Heart right ventricle (tissue), 16 donors: ENCODE results near the gene CCHCR1. TPM values are rescaled to one million over a fixed set of nuclear protein-coding genes. Genes with fewer than 3 reads are reported as not detected.
A peak's percentile ranks its signal among the peaks of the same experiment; 100 is the strongest.

Experiments
- ATAC-seq, 8 donors: fragments of 200-7000 bp; cut with Tn5 transposase; one replicate each; pipeline ENCODE4 v1.9.1; 2020; ENCODE audit warnings: mild to moderate bottlenecking in 8 of 8, moderate library complexity in 8 of 8, moderate number of reproducible peaks in 1 of 8
- DNase-seq, 2 donors: peaks; one replicate each; pipeline ENCODE4 v3.0.0-alpha.2; 2020
- H3K27ac ChIP-seq, 10 donors: fragments of 200-600 bp; sonication (generic) in 2 of 10; one replicate each; pipeline versions ENCODE4 v1.5.0 to v1.8.0; 2020 to 2022; ENCODE audit warnings: mild to moderate bottlenecking in 3 of 10
- H3K27me3 ChIP-seq, 7 donors: fragments of 200-600 bp; one replicate each; pipeline ENCODE4 v1.8.0; 2021 to 2022; ENCODE audit warnings: mild to moderate bottlenecking in 2 of 7
- H3K36me3 ChIP-seq, 9 donors: fragments of 200-600 bp; sonication (generic) in 1 of 9; one replicate each; pipeline versions ENCODE4 v1.5.0 to v1.8.0; 2020 to 2022; ENCODE audit warnings: mild to moderate bottlenecking in 2 of 9
- H3K4me1 ChIP-seq, 9 donors: fragments of 200-600 bp; sonication (generic) in 1 of 9; one replicate each; pipeline versions ENCODE4 v1.5.0 to v1.8.0; 2020 to 2022; ENCODE audit warnings: mild to moderate bottlenecking in 4 of 9
- H3K4me3 ChIP-seq, 10 donors: fragments of 200-600 bp; sonication (generic) in 2 of 10; one replicate each; pipeline versions ENCODE4 v1.5.0 to v1.8.0; 2020 to 2022; ENCODE audit warnings: mild to moderate bottlenecking in 7 of 10, moderate library complexity in 2 of 10
- H3K9me3 ChIP-seq, 11 donors: fragments of 200-600 bp in 10 of 11; sonication (generic) in 2 of 11; one replicate each; pipeline versions ENCODE4 v1.5.0 to v1.8.0; 2013 to 2022; ENCODE audit warnings: mild to moderate bottlenecking in 2 of 11, control low read depth in 1 of 11, moderate library complexity in 1 of 11
- CTCF ChIP-seq, 9 donors: fragments of 200-600 bp; sonication (generic) in 2 of 9; IDR thresholded peaks; one replicate each; pipeline versions ENCODE4 v1.5.0 to v1.8.0; 2021 to 2022; ENCODE audit warnings: antibody characterized with exemption in 9 of 9, mild to moderate bottlenecking in 5 of 9, moderate library complexity in 1 of 9
- WGBS, 2 donors: extraction: QIAGEN DNeasy Blood & Tissue Kit; methylation state at CpG; one replicate each; pipeline ENCODE4 v1.1.7; 2013; ENCODE audit warnings: inconsistent platforms in 1 of 2; 5-methylcytosine and 5-hydroxymethylcytosine counted together
- intact Hi-C, 10 donors: fragments of 100-400 bp; cut with DNase I; formaldehyde crosslinking; loops; one replicate each; pipeline versions ENCODE4 v1.11.1 to v1.14.2; 2022
- polyA plus RNA-seq, 2 donors: library from polyadenylated mRNA; stranded (reverse); fragments of 200-250 nt; gene quantifications; one replicate each; pipeline ENCODE4 v1.2.3, GENCODE V29; 2013
- total RNA-seq, 10 donors: library from RNA; stranded (reverse); fragmentation: NEBNext Ultra II Directional in 3 of 10; extraction: Animal tissue kit (Norgen Biotek cat#: 25700) in 3 of 10; gene quantifications; one replicate each; pipeline versions ENCODE4 v1.2.1 to v1.2.4, GENCODE V29; 2021 to 2023
- donor health status: Arrhythmogenic right ventricular cardiomyopathy.
- donor health status: ischemic (EF 13 %, LVEDD 7.1; RV severe dilation, severe dysfunction).
- donor health status: healthy with polysubstance abuse.
- donor health status: DM: no; HTN: yes; CAD: no.
- donor health status: DM: no; HTN: no; CAD: no.
- donor health status: ischemic (EF 25% LVEDD 6.9; RV normal size, moderate dysfunction).
- donor health status: ischemic (EF 25% LVEDD 5.7; RV mildly dilated, moderate dysfunction).
- donor health status: healthy.
- donor health status: DM: yes; HTN: yes; CAD: no.
- donor health status: Ischemic cardiomyopathy.
- donor health status: ischemic (EF 35%, LVEDD 5.7; RV mildly dilated, moderate dysfunction).
- donor health status: nonischemic (EF 11% LVEDD 7.7; RV severe dilation, severe dysfunction).
- donor health status: DM: yes; HTN: yes; CAD: no.
- donor health status: PGD.
- donor health status: ischemic (EF 29% LVEDD 5.4; RV normal size, mild dysfunction).
- donor health status: nonischemic (EF 23%, LVEDD 6.1; RV moderate dilation, normal function).

Gene CCHCR1
- total and polyA plus RNA-seq, 12 donors: 8.0 to 15.9 (median 11.2) TPM

GRCh38 chr6:31138982-31139381 lies 18.6 kb downstream of the CCHCR1 start, which contains the start of gene PSORS1C2:
TSS of gene PSORS1C2 (minus strand) at chr6:31139066. CDS start at chr6:31139026, 40 bp downstream.
- Histone ChIP-seq H3K27ac (peak within 1 kb of the TSS in 1 of 10 donors; percentile 3), H3K9me3 (no peaks in the 10 kb centered on the region), H3K27me3 (no peaks in the 10 kb centered on the region), H3K4me3 (peak within 1 kb of the TSS in 4 of 10 donors; percentile 31 to 44 (median 36)), H3K4me1 (peaks cover 14 to 43% (median 27%) of the 10 kb centered on the region in 9 donors), H3K36me3 (peaks cover 0 to 9% (median 0%) of the 10 kb centered on the region in 9 donors)
- intact Hi-C loops: loop anchor here in 7 of 10 donors (2.0 to 10.0 kb wide), 5 partner anchors 48 to 228 kb away; partner anchors contain the start of gene HLA-C (in 2 of the 7)
- no peak for ATAC-seq
- DNase-seq: no peak
- no peak for TF ChIP-seq CTCF (IDR thresholded peaks at IDR 0.05)
- 87 to 93% methylated on average over 4 of the region's 4 CpGs for WGBS, 2 donors

- intact Hi-C loops: loop anchor here in 8 of 10 donors (2.0 to 10.0 kb wide), 4 partner anchors 57 to 232 kb away; partner anchors contain the start of gene HLA-C (in 2 of the 8)
- Histone ChIP-seq H3K4me3 (no peak overlapping the region), H3K4me1 (peaks cover 3 to 22% (median 9%) of the 10 kb centered on the region in 9 donors), H3K27ac (no peak overlapping the region), H3K9me3 (no peaks in the 10 kb centered on the region), H3K36me3 (no peaks in the 10 kb centered on the region), H3K27me3 (no peaks in the 10 kb centered on the region)
- no peak for TF ChIP-seq CTCF (IDR thresholded peaks at IDR 0.05)
- no peak for DNase-seq
- WGBS, 2 donors: 86 to 94% methylated on average over 10 of the region's 10 CpGs
- ATAC-seq: no peak
Observed at GRCh38 chr6:31135710-31136109, 21.9 kb downstream of the CCHCR1 start.

GRCh38 chr6:31132806-31133205 lies 24.8 kb downstream of the CCHCR1 start:
- intact Hi-C loops: loop anchor here in 3 of 10 donors (5.0 to 10.0 kb wide), 2 partner anchors 142 to 234 kb away; partner anchors contain the start of gene HLA-C (in 2 of the 3)
- ATAC-seq (no peak), DNase-seq (no peak)
- WGBS, 2 donors: 76 to 80% methylated on average over 6 of the region's 6 CpGs
- Histone ChIP-seq H3K9me3 (no peaks in the 10 kb centered on the region), H3K4me3 (no peak overlapping the region), H3K27me3 (no peaks in the 10 kb centered on the region), H3K27ac (no peak overlapping the region), H3K4me1 (peaks cover 0 to 10% (median 4%) of the 10 kb centered on the region in 9 donors), H3K36me3 (no peaks in the 10 kb centered on the region)
- TF ChIP-seq CTCF (IDR thresholded peaks at IDR 0.05): no peak

GRCh38 chr6:31131595-31131994 lies 26.0 kb downstream of the CCHCR1 start:
- no peak for DNase-seq
- Histone ChIP-seq H3K27me3 (no peaks in the 10 kb centered on the region), H3K9me3 (no peaks in the 10 kb centered on the region), H3K4me3 (no peak overlapping the region), H3K4me1 (peaks cover 5 to 15% (median 10%) of the 10 kb centered on the region in 9 donors), H3K27ac (no peak overlapping the region), H3K36me3 (no peaks in the 10 kb centered on the region)
- TF ChIP-seq CTCF (IDR thresholded peaks at IDR 0.05): no peak
- no peak for ATAC-seq
- intact Hi-C loops: loop anchor here in 3 of 10 donors (5.0 to 10.0 kb wide), 2 partner anchors 143 to 236 kb away; partner anchors contain the start of gene HLA-C (in 2 of the 3)
- 78 to 92% methylated on average over 3 of the region's 3 CpGs for WGBS, 2 donors
